ENCODE results near the gene POU2F1. TPM values are rescaled to one million over a fixed set of nuclear protein-coding genes. Genes with fewer than 3 reads are reported as not detected.
"Not testable (repeated sequence)": the region's sequence is repeated elsewhere in the genome, so short reads cannot be mapped to it uniquely, and the experiment has no call there.

Gene POU2F1
- total RNA-seq, 3 donors from 2014 or later: 9.0 to 9.9 (median 9.0) TPM

GRCh38 chr1:167317463-167317862 is 96.8 kb downstream of the POU2F1 start:
- Mint-ChIP-seq H3K4me1 (ENCODE audit: low read depth) (peaks cover 6% of the 10 kb centered on the region), H3K27me3 (ENCODE audit: low read depth) (no peaks in the 10 kb centered on the region), H3K36me3 (ENCODE audit: insufficient read depth) (peaks cover 59% of the 10 kb centered on the region), H3K9me3 (peaks cover 65% of the 10 kb centered on the region), H3K4me3 (no peak overlapping the region)
- ATAC-seq (no peak), DNase-seq (no peak)

GRCh38 chr1:167319206-167319605 is 98.5 kb downstream of the POU2F1 start:
- DNase-seq; H3K27me3 Mint-ChIP-seq (ENCODE audit: low read depth); H3K4me1 Mint-ChIP-seq (ENCODE audit: low read depth); ATAC-seq; H3K4me3 Mint-ChIP-seq: not testable (repeated sequence)
- H3K36me3 Mint-ChIP-seq (ENCODE audit: insufficient read depth): peaks cover 61% of the 10 kb centered on the region
- peaks cover 67% of the 10 kb centered on the region for H3K9me3 Mint-ChIP-seq

GRCh38 chr1:167322483-167322882 is 101.8 kb downstream of the POU2F1 start:
- Mint-ChIP-seq H3K4me3 (no peak overlapping the region), H3K36me3 (ENCODE audit: insufficient read depth) (peaks cover 61% of the 10 kb centered on the region), H3K27me3 (ENCODE audit: low read depth) (no peaks in the 10 kb centered on the region), H3K9me3 (peaks cover 65% of the 10 kb centered on the region), H3K4me1 (ENCODE audit: low read depth) (no peaks in the 10 kb centered on the region)
- DNase-seq (no peak), ATAC-seq (no peak)

- Mint-ChIP-seq H3K9me3 (peaks cover 42% of the 10 kb centered on the region), H3K4me1 (ENCODE audit: low read depth) (peaks cover 12% of the 10 kb centered on the region), H3K36me3 (ENCODE audit: insufficient read depth) (peaks cover 43% of the 10 kb centered on the region), H3K4me3 (no peak overlapping the region), H3K27me3 (ENCODE audit: low read depth) (no peaks in the 10 kb centered on the region)
- DNase-seq (no peak), ATAC-seq (no peak)
Observed at GRCh38 chr1:167325151-167325550, 104.5 kb downstream of the POU2F1 start.

- no peak for ATAC-seq
- DNase-seq: no peak
- Mint-ChIP-seq H3K4me3 (no peak overlapping the region), H3K27me3 (ENCODE audit: low read depth) (no peaks in the 10 kb centered on the region), H3K36me3 (ENCODE audit: insufficient read depth) (peaks cover 36% of the 10 kb centered on the region), H3K9me3 (peaks cover 17% of the 10 kb centered on the region), H3K4me1 (ENCODE audit: low read depth) (peaks cover 32% of the 10 kb centered on the region)
Observed at GRCh38 chr1:167328306-167328815, 107.7 kb downstream of the POU2F1 start.

GRCh38 chr1:167328816-167329483 is 108.3 kb downstream of the POU2F1 start:
- peaks cover 32% of the 10 kb centered on the region for H3K4me1 Mint-ChIP-seq (ENCODE audit: low read depth)
- peaks cover 32% of the 10 kb centered on the region for H3K36me3 Mint-ChIP-seq (ENCODE audit: insufficient read depth)
- peaks cover 17% of the 10 kb centered on the region for H3K9me3 Mint-ChIP-seq
- ATAC-seq (no peak), DNase-seq (no peak)
- no peaks in the 10 kb centered on the region for H3K27me3 Mint-ChIP-seq (ENCODE audit: low read depth)
- no peak overlapping the region for H3K4me3 Mint-ChIP-seq

GRCh38 chr1:167330601-167331293 is 110.1 kb downstream of the POU2F1 start:
- Mint-ChIP-seq H3K27me3 (ENCODE audit: low read depth) (no peaks in the 10 kb centered on the region), H3K4me3 (no peak overlapping the region), H3K4me1 (ENCODE audit: low read depth) (peaks cover 32% of the 10 kb centered on the region), H3K36me3 (ENCODE audit: insufficient read depth) (peaks cover 26% of the 10 kb centered on the region), H3K9me3 (peaks cover 9% of the 10 kb centered on the region)
- ATAC-seq (peak in 1 of 2 donors; percentile 35), DNase-seq (no peak)

- peaks cover 4% of the 10 kb centered on the region for H3K9me3 Mint-ChIP-seq
- ATAC-seq (no peak), DNase-seq (no peak)
- peaks cover 25% of the 10 kb centered on the region for H3K36me3 Mint-ChIP-seq (ENCODE audit: insufficient read depth)
- H3K4me1 Mint-ChIP-seq (ENCODE audit: low read depth): peaks cover 32% of the 10 kb centered on the region
- H3K27me3 Mint-ChIP-seq (ENCODE audit: low read depth): no peaks in the 10 kb centered on the region
- H3K4me3 Mint-ChIP-seq: no peak overlapping the region
Observed at GRCh38 chr1:167331650-167332049, 111.0 kb downstream of the POU2F1 start.

GRCh38 chr1:167332503-167332902 is 111.8 kb downstream of the POU2F1 start:
- no peak for DNase-seq
- H3K27me3 Mint-ChIP-seq (ENCODE audit: low read depth): no peaks in the 10 kb centered on the region
- H3K36me3 Mint-ChIP-seq (ENCODE audit: insufficient read depth): peaks cover 25% of the 10 kb centered on the region
- no peak for ATAC-seq
- H3K4me1 Mint-ChIP-seq (ENCODE audit: low read depth): peaks cover 32% of the 10 kb centered on the region
- no peak overlapping the region for H3K4me3 Mint-ChIP-seq
- H3K9me3 Mint-ChIP-seq: peaks cover 9% of the 10 kb centered on the region

- DNase-seq (no peak), ATAC-seq (no peak)
- Mint-ChIP-seq H3K36me3 (ENCODE audit: insufficient read depth) (peaks cover 27% of the 10 kb centered on the region), H3K4me3 (no peak overlapping the region), H3K4me1 (ENCODE audit: low read depth) (peaks cover 32% of the 10 kb centered on the region), H3K27me3 (ENCODE audit: low read depth) (no peaks in the 10 kb centered on the region), H3K9me3 (peaks cover 10% of the 10 kb centered on the region)
Observed at GRCh38 chr1:167333124-167333523, 112.4 kb downstream of the POU2F1 start.

GRCh38 chr1:167333703-167334102 is 113.0 kb downstream of the POU2F1 start:
- Mint-ChIP-seq H3K9me3 (peaks cover 10% of the 10 kb centered on the region), H3K27me3 (ENCODE audit: low read depth) (no peaks in the 10 kb centered on the region), H3K4me1 (ENCODE audit: low read depth) (peaks cover 29% of the 10 kb centered on the region), H3K36me3 (ENCODE audit: insufficient read depth) (peaks cover 30% of the 10 kb centered on the region), H3K4me3 (no peak overlapping the region)
- ATAC-seq (no peak), DNase-seq (no peak)

- H3K36me3 Mint-ChIP-seq (ENCODE audit: insufficient read depth): peaks cover 31% of the 10 kb centered on the region
- H3K4me3 Mint-ChIP-seq: no peak overlapping the region
- DNase-seq (no peak), ATAC-seq (no peak)
- H3K4me1 Mint-ChIP-seq (ENCODE audit: low read depth): peaks cover 4% of the 10 kb centered on the region
- H3K9me3 Mint-ChIP-seq: peaks cover 10% of the 10 kb centered on the region
- no peaks in the 10 kb centered on the region for H3K27me3 Mint-ChIP-seq (ENCODE audit: low read depth)
Observed at GRCh38 chr1:167339405-167339804, 118.7 kb downstream of the POU2F1 start.

GRCh38 chr1:167342846-167343245 is 122.2 kb downstream of the POU2F1 start:
- Mint-ChIP-seq H3K27me3 (ENCODE audit: low read depth) (no peaks in the 10 kb centered on the region), H3K9me3 (no peaks in the 10 kb centered on the region), H3K4me3 (no peak overlapping the region), H3K36me3 (ENCODE audit: insufficient read depth) (peaks cover 19% of the 10 kb centered on the region), H3K4me1 (ENCODE audit: low read depth) (peaks cover 4% of the 10 kb centered on the region)
- no peak for DNase-seq
- ATAC-seq: no peak

GRCh38 chr1:167344112-167344511 is 123.4 kb downstream of the POU2F1 start:
- H3K27me3 Mint-ChIP-seq (ENCODE audit: low read depth): no peaks in the 10 kb centered on the region
- H3K4me3 Mint-ChIP-seq: no peak overlapping the region

More at GRCh38 chr1:167344112-167344511, 123.4 kb downstream of the POU2F1 start:
- Mint-ChIP-seq H3K9me3 (no peaks in the 10 kb centered on the region), H3K4me1 (ENCODE audit: low read depth) (peaks cover 4% of the 10 kb centered on the region), H3K36me3 (ENCODE audit: insufficient read depth) (peaks cover 11% of the 10 kb centered on the region)
- DNase-seq (no peak), ATAC-seq (no peak)
